Psoas muscle (tissue), 8 donors: ENCODE measurements around the gene KICS2. TPM values are rescaled to one million over a fixed set of nuclear protein-coding genes. Genes with fewer than 3 reads are reported as not detected.

Source experiments
- ATAC-seq, 4 donors: fragments of 200-7000 bp; cut with Tn5 transposase; one replicate each; pipeline ENCODE4 v1.9.1; 2020; ENCODE audit warnings: moderate library complexity in 3 of 4, mild to moderate bottlenecking in 2 of 4
- DNase-seq, 2 donors: peaks; one replicate each; pipeline ENCODE4 v3.0.0-alpha.2; 2020
- H3K27ac ChIP-seq: fragments of 200-600 bp; one replicate; pipeline ENCODE4 v1.8.0; 2022
- H3K27me3 ChIP-seq, 3 donors: fragments of 200-600 bp in 1 of 3; one replicate each; pipeline versions ENCODE4 v1.6.1 to v1.8.0; 2013 to 2022; ENCODE audit warnings: low read length in 2 of 3, mild to moderate bottlenecking in 2 of 3, moderate library complexity in 1 of 3; ENCODE audit not compliant: insufficient read depth in 3 of 3
- H3K36me3 ChIP-seq, 2 donors: fragments of 200-600 bp in 1 of 2; one replicate each; pipeline versions ENCODE4 v1.6.1 to v1.8.0; 2013 to 2022; ENCODE audit warnings: low read depth in 1 of 2, mild to moderate bottlenecking in 1 of 2, moderate library complexity in 1 of 2; ENCODE audit not compliant: insufficient read depth in 1 of 2
- H3K4me1 ChIP-seq: fragments of 200-600 bp; one replicate; pipeline ENCODE4 v1.8.0; 2022
- H3K4me3 ChIP-seq: fragments of 200-600 bp; one replicate; pipeline ENCODE4 v1.8.0; 2022; ENCODE audit warnings: mild to moderate bottlenecking
- H3K9me3 ChIP-seq: fragments of 200-600 bp; one replicate; pipeline ENCODE4 v1.8.0; 2022
- WGBS, 3 donors: extraction: QIAGEN DNeasy Blood & Tissue Kit; methylation state at CpG; one replicate each; pipeline versions ENCODE4 v1.1.6 to v1.1.7; 2013; 5-methylcytosine and 5-hydroxymethylcytosine counted together
- intact Hi-C, 2 donors: fragments of 100-400 bp; cut with DNase I; formaldehyde crosslinking; loops; one replicate each; pipeline versions ENCODE4 v1.11.0 to v1.14.2; 2022
- polyA plus RNA-seq, 3 donors: library from polyadenylated mRNA; stranded (reverse); fragments of 200-250 nt; gene quantifications; one replicate each; pipeline ENCODE4 v1.2.3, GENCODE V29; 2013
- total RNA-seq, 4 donors: library from RNA; stranded (reverse); fragmentation: NEBNext Ultra II Directional in 2 of 4; extraction: Animal tissue kit (Norgen Biotek cat#: 25700) in 2 of 4; gene quantifications; one replicate each; pipeline versions ENCODE4 v1.2.1 to v1.2.4, GENCODE V29; 2021 to 2023
- TF ChIP-seq, protein P1 (sequence below): fragments of 200-600 bp; IDR thresholded peaks from one replicate; pipeline ENCODE4 v1.8.0; 2022; ENCODE audit warnings: antibody characterized with exemption
- donor health status: healthy with polysubstance abuse.
- donor health status: DM: no; HTN: no; CAD: no; lungs with moderate emphysema.
- donor health status: Bipolar disorder and iron deficiency.
- donor health status: healthy.
- donor health status: DM: yes; HTN: yes; CAD: no.
- donor health status: DM: no; HTN: no; CAD: no.
- donor health status: DM: no; HTN: no; CAD: no.
- donor health status: DM: yes; HTN: yes; CAD: no.

KICS2 gene
- total and polyA plus RNA-seq, 7 donors: 4.4 to 18.2 (median 8.5) TPM

DNA sequence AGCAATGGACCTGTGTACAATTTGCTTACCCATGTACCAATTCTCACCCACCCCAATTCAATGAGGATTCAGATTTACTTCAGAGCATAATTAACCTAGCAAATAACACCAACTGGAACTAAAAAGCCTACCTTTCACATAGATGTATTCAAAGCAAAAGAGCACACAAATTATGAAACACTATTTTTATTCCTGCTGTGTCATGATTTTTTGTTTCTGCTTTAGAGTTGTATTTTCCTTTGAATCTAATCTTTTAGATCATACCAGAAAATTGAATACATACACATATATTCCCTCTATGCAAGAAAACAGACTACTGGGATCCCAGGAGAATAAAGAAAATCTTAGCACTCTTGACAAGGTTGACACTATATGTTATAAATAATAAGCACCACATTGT is 5.9 kb downstream of the KICS2 start:
- H3K9me3 ChIP-seq: no peaks in the 10 kb centered on the region
- H3K27me3 ChIP-seq: no peaks in the 10 kb centered on the region
- no peak for DNase-seq
- no peak overlapping the region for H3K27ac ChIP-seq
- no peak for ATAC-seq
- no peak overlapping the region for H3K4me3 ChIP-seq
- TF ChIP-seq, protein P1, sequence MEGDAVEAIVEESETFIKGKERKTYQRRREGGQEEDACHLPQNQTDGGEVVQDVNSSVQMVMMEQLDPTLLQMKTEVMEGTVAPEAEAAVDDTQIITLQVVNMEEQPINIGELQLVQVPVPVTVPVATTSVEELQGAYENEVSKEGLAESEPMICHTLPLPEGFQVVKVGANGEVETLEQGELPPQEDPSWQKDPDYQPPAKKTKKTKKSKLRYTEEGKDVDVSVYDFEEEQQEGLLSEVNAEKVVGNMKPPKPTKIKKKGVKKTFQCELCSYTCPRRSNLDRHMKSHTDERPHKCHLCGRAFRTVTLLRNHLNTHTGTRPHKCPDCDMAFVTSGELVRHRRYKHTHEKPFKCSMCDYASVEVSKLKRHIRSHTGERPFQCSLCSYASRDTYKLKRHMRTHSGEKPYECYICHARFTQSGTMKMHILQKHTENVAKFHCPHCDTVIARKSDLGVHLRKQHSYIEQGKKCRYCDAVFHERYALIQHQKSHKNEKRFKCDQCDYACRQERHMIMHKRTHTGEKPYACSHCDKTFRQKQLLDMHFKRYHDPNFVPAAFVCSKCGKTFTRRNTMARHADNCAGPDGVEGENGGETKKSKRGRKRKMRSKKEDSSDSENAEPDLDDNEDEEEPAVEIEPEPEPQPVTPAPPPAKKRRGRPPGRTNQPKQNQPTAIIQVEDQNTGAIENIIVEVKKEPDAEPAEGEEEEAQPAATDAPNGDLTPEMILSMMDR: no peak
- H3K36me3 ChIP-seq: peaks cover 0 to 40% of the 10 kb centered on the region in 2 donors
- H3K4me1 ChIP-seq: peaks cover 3% of the 10 kb centered on the region
- intact Hi-C loops: no loop called here

DNA sequence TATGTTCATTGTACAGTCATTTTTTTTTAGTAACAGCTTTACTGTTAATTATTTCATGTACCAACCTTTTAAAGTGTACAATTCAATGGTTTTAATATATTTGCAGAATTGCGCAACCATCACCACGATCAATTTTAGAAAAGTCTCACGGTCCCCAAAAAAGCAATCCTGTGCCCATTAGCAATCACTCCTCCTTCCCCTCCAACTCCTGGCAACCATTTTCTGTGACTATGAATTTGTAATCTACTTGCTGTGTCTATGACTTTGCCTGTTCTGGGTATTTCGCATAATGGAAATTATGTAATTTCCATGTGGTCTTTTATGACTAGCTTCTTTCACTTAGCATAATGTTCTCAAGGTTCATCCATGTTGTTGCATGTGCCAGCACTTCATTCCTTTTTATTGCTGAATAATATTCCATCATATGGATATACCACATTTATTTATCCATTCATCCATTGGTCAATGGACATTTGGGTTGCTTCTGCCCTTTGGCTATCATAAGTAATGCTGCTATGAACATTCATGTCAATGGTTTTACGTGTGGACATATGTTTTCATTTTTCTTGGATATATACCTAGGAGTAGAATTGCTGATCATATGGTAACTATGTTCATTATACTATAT is 9.9 kb downstream of the KICS2 start:
- no peaks in the 10 kb centered on the region for H3K4me1 ChIP-seq
- no peak for ATAC-seq
- 75 to 79% (median 78%) methylated on average over 5 of the region's 5 CpGs for WGBS, 3 donors
- DNase-seq: no peak
- intact Hi-C loops: no loop called here
- TF ChIP-seq, protein P1: no peak
- no peaks in the 10 kb centered on the region for H3K27me3 ChIP-seq
- H3K36me3 ChIP-seq: peaks cover 2 to 59% of the 10 kb centered on the region in 2 donors
- no peaks in the 10 kb centered on the region for H3K9me3 ChIP-seq
- H3K4me3 ChIP-seq: no peak overlapping the region
- no peak overlapping the region for H3K27ac ChIP-seq

GRCh38 chr12:64207453-64207852 is 14.6 kb downstream of the KICS2 start:
- TF ChIP-seq, protein P1: no peak
- DNase-seq (no peak), ATAC-seq (no peak)
- H3K27me3 ChIP-seq: no peaks in the 10 kb centered on the region
- 92 to 98% (median 97%) methylated on average over 2 of the region's 2 CpGs for WGBS, 3 donors
- intact Hi-C loops: no loop called here
- no peak overlapping the region for H3K4me3 ChIP-seq
- H3K27ac ChIP-seq: no peak overlapping the region
- H3K36me3 ChIP-seq: peaks cover 2 to 27% of the 10 kb centered on the region in 2 donors
- H3K4me1 ChIP-seq: no peaks in the 10 kb centered on the region
- H3K9me3 ChIP-seq: no peaks in the 10 kb centered on the region

- H3K36me3 ChIP-seq: peaks cover 2 to 20% of the 10 kb centered on the region in 2 donors
- H3K27me3 ChIP-seq: no peaks in the 10 kb centered on the region
- 88 to 92% (median 90%) methylated on average over 2 of the region's 2 CpGs for WGBS, 3 donors
- TF ChIP-seq, protein P1: no peak
- H3K27ac ChIP-seq: no peak overlapping the region
- DNase-seq (no peak), ATAC-seq (no peak)
- no peak overlapping the region for H3K4me3 ChIP-seq
- H3K4me1 ChIP-seq: no peaks in the 10 kb centered on the region
- H3K9me3 ChIP-seq: no peaks in the 10 kb centered on the region
- intact Hi-C loops: no loop called here
Measured at GRCh38 chr12:64205542-64205941, 16.6 kb downstream of the KICS2 start.

GRCh38 chr12:64203775-64204174 is 18.3 kb downstream of the KICS2 start:
- WGBS, 3 donors: 56 to 70% (median 69%) methylated on average over 7 of the region's 7 CpGs
- intact Hi-C loops: no loop called here
- Histone ChIP-seq H3K36me3 (peaks cover 2 to 10% of the 10 kb centered on the region in 2 donors), H3K27me3 (no peaks in the 10 kb centered on the region), H3K4me3 (no peak overlapping the region), H3K4me1 (no peaks in the 10 kb centered on the region), H3K9me3 (no peaks in the 10 kb centered on the region), H3K27ac (no peak overlapping the region)
- ATAC-seq (no peak), DNase-seq (no peak)
- TF ChIP-seq, protein P1: no peak
